ENCODE measurements around the gene PTPRS.

- no peak for TF ChIP-seq CTCF (conservative IDR thresholded peaks at IDR 0.05; ENCODE audit: low read depth, low read length)
- TF ChIP-seq EZH2 (IDR thresholded peaks at IDR 0.05; ENCODE audit: borderline replicate concordance, low read depth, low read length, poor library complexity, severe bottlenecking): no peak
Observed at GRCh38 chr19:5336195-5336965, 4.2 kb downstream of the PTPRS start.

Data from A673 (cell line).